H1 (cell line): ENCODE results near the gene ORC6. TPM values are rescaled to one million over a fixed set of nuclear protein-coding genes. Genes with fewer than 3 reads are reported as not detected.

ENCODE experiments used
- CTCF ChIA-PET: fragments of 300-600 bp; sonication (Branson Sonifier 250); formaldehyde crosslinking; loops from one replicate; lab custom pipeline; 2021; ENCODE audit not compliant: partially characterized antibody; lab: Charles Lee
- POLR2A ChIA-PET: fragments of 300-600 bp; sonication (Branson Sonifier 250); formaldehyde crosslinking; loops from one replicate; lab custom pipeline; 2021; ENCODE audit warnings: inconsistent platforms; ENCODE audit not compliant: partially characterized antibody; lab: Charles Lee
- DNase-seq, 2 experiments: peaks; one replicate each; pipeline versions ENCODE4 v3.0.0 to v3.0.0-alpha.2; 2010 to 2022; ENCODE audit warnings: low spot score in 2 of 2, low read depth in 1 of 2, mixed read lengths in 1 of 2
- FAIRE-seq: peaks from 2 replicates; lab custom pipeline; 2011; peaks lifted over from hg19 to GRCh38; lab: Jason Lieb, UNC
- H2AFZ ChIP-seq: 2 replicates; pipeline ENCODE4 v1.8.1; 2012; ENCODE audit warnings: low read length, inconsistent platforms
- H2AK5ac ChIP-seq: 2 replicates; pipeline ENCODE4 v1.6.1; 2013; ENCODE audit warnings: low read depth, low read length
- H2BK120ac ChIP-seq: replicated peaks from 2 replicates; pipeline ENCODE3; 2013; ENCODE audit warnings: low read depth, low read length, inconsistent platforms
- H2BK12ac ChIP-seq: 2 replicates; pipeline ENCODE4 v1.6.1; 2013; ENCODE audit warnings: low read depth, low read length
- H2BK15ac ChIP-seq: 2 replicates; pipeline ENCODE4 v1.6.1; 2013; ENCODE audit warnings: low read length
- H2BK20ac ChIP-seq: 2 replicates; pipeline ENCODE4 v1.6.1; 2013; ENCODE audit warnings: low read length
- H2BK5ac ChIP-seq: 2 replicates; pipeline ENCODE4 v1.6.1; 2013; ENCODE audit warnings: low read depth, low read length
- H3K14ac ChIP-seq: 2 replicates; pipeline ENCODE4 v1.6.1; 2013; ENCODE audit warnings: inconsistent platforms; ENCODE audit not compliant: insufficient read length
- H3K18ac ChIP-seq: 2 replicates; pipeline ENCODE4 v1.6.1; 2013; ENCODE audit warnings: low read length; ENCODE audit errors: extremely low read depth
- H3K23ac ChIP-seq: 2 replicates; pipeline ENCODE4 v1.6.1; 2013; ENCODE audit warnings: inconsistent platforms; ENCODE audit not compliant: insufficient read length
- H3K23me2 ChIP-seq: 2 replicates; pipeline ENCODE4 v1.6.1; 2013; ENCODE audit warnings: low read depth, low read length
- H3K27ac ChIP-seq: 2 replicates; pipeline ENCODE4 v1.6.1; 2011; ENCODE audit warnings: low read depth, low read length, inconsistent platforms
- H3K27me3 ChIP-seq, 4 experiments: replicated peaks in 1 of 4; 1 replicate in 1 of 4; 2 replicates in 3 of 4; pipeline versions ENCODE4 v1.6.1 to v1.8.1; 2011 to 2013; ENCODE audit warnings: low read length in 3 of 4, mild to moderate bottlenecking in 3 of 4, inconsistent platforms in 2 of 4, mixed read lengths in 2 of 4, moderate library complexity in 1 of 4; ENCODE audit not compliant: control insufficient read depth in 3 of 4, insufficient read depth in 3 of 4; ENCODE audit errors: extremely low read depth in 1 of 4
- H3K36me3 ChIP-seq, 4 experiments: 2 replicates each; pipeline versions ENCODE4 v1.6.1 to v1.8.1; 2011 to 2013; ENCODE audit warnings: mild to moderate bottlenecking in 4 of 4, low read length in 3 of 4, moderate library complexity in 2 of 4, control low read depth in 1 of 4, inconsistent platforms in 1 of 4; ENCODE audit not compliant: insufficient read depth in 4 of 4, control insufficient read depth in 2 of 4
- H3K4ac ChIP-seq: replicated peaks from 2 replicates; pipeline ENCODE3; 2013; ENCODE audit warnings: low read length, low read depth, mixed read lengths, inconsistent platforms; ENCODE audit not compliant: insufficient read length
- H3K4me1 ChIP-seq, 4 experiments: replicated peaks in 1 of 4; 1 replicate in 1 of 4; 2 replicates in 3 of 4; pipeline versions ENCODE4 v1.6.1 to v1.8.1; 2011 to 2013; ENCODE audit warnings: low read length in 3 of 4, inconsistent platforms in 2 of 4, mixed read lengths in 1 of 4; ENCODE audit not compliant: insufficient read depth in 4 of 4, control insufficient read depth in 3 of 4
- H3K4me2 ChIP-seq, 2 experiments: 2 replicates each; pipeline versions ENCODE4 v1.6.1 to v1.8.1; 2011 to 2013; ENCODE audit warnings: low read depth in 2 of 2, low read length in 2 of 2, control low read depth in 1 of 2, inconsistent platforms in 1 of 2, mild to moderate bottlenecking in 1 of 2; ENCODE audit not compliant: insufficient read depth in 1 of 2
- H3K4me3 ChIP-seq, 4 experiments: fragments of 200-600, 300-600 bp in 1 of 4; sonication (generic), shearing (Covaris generic), sonication (Bioruptor Twin) in 1 of 4; 2 replicates each; pipeline versions ENCODE4 v1.5.1 to v1.8.1; 2011 to 2016; ENCODE audit warnings: low read length in 4 of 4, low read depth in 3 of 4, control low read depth in 2 of 4, inconsistent platforms in 2 of 4, mild to moderate bottlenecking in 2 of 4, mixed read lengths in 1 of 4, moderate library complexity in 1 of 4; ENCODE audit not compliant: insufficient read depth in 2 of 4; ENCODE audit errors: extremely low read depth in 1 of 4
- H3K56ac ChIP-seq: replicated peaks from 2 replicates; pipeline ENCODE3; 2013; ENCODE audit warnings: low read depth, mild to moderate bottlenecking, mixed read lengths, low read length, inconsistent platforms; ENCODE audit not compliant: insufficient read length
- H3K79me1 ChIP-seq: 2 replicates; pipeline ENCODE4 v1.6.1; 2013; ENCODE audit warnings: low read depth, low read length, control low read depth
- H3K79me2 ChIP-seq, 2 experiments: 2 replicates each; pipeline versions ENCODE4 v1.6.1 to v1.8.1; 2012 to 2013; ENCODE audit warnings: low read length in 2 of 2, mild to moderate bottlenecking in 2 of 2, inconsistent platforms in 1 of 2; ENCODE audit not compliant: insufficient read depth in 2 of 2, control insufficient read depth in 1 of 2
- H3K9ac ChIP-seq, 4 experiments: replicated peaks in 1 of 4; 1 replicate in 1 of 4; 2 replicates in 3 of 4; pipeline versions ENCODE4 v1.6.1 to v1.8.1; 2011 to 2013; ENCODE audit warnings: low read depth in 3 of 4, low read length in 3 of 4, control low read depth in 2 of 4, mild to moderate bottlenecking in 2 of 4, moderate library complexity in 2 of 4, inconsistent platforms in 1 of 4; ENCODE audit errors: extremely low read depth in 1 of 4
- H3K9me3 ChIP-seq, 2 experiments: 2 replicates each; pipeline versions ENCODE4 v1.6.1 to v1.8.1; 2012 to 2013; ENCODE audit warnings: mild to moderate bottlenecking in 2 of 2, moderate library complexity in 2 of 2, control low read depth in 1 of 2, inconsistent platforms in 1 of 2, low read depth in 1 of 2, low read length in 1 of 2, mixed read lengths in 1 of 2; ENCODE audit not compliant: insufficient read depth in 2 of 2
- H4K20me1 ChIP-seq, 2 experiments: replicated peaks in 1 of 2; 2 replicates each; pipeline versions ENCODE3 to v1.8.1; 2011 to 2013; ENCODE audit warnings: inconsistent platforms in 2 of 2, low read length in 2 of 2, mild to moderate bottlenecking in 1 of 2; ENCODE audit not compliant: insufficient read depth in 2 of 2, control insufficient read depth in 1 of 2
- H4K5ac ChIP-seq: 2 replicates; pipeline ENCODE4 v1.6.1; 2013; ENCODE audit warnings: low read length, low read depth, mixed read lengths, inconsistent platforms; ENCODE audit not compliant: insufficient read length
- H4K8ac ChIP-seq: 2 replicates; pipeline ENCODE4 v1.8.0; 2013; ENCODE audit warnings: mild to moderate bottlenecking, moderate library complexity, low read length, inconsistent platforms; ENCODE audit not compliant: insufficient read depth; ENCODE audit errors: extremely low read depth
- H4K91ac ChIP-seq: replicated peaks from 2 replicates; pipeline ENCODE3; 2013; ENCODE audit warnings: low read length, mixed read lengths, inconsistent platforms; ENCODE audit not compliant: insufficient read length
- ATF3 ChIP-seq: IDR thresholded peaks from 2 replicates; pipeline ENCODE4 v1.6.1; 2011; ENCODE audit warnings: low read depth, mild to moderate bottlenecking, low read length; ENCODE audit not compliant: insufficient read depth
- CEBPB ChIP-seq: IDR thresholded peaks from 2 replicates; pipeline ENCODE4 v1.6.1; 2012; ENCODE audit warnings: low read depth, low read length
- GTF2F1 ChIP-seq: IDR thresholded peaks from 2 replicates; pipeline ENCODE4 v1.6.1; 2012; ENCODE audit warnings: low read depth, low read length, improper control_type of control experiment, borderline replicate concordance
- SP1 ChIP-seq: IDR thresholded peaks from 2 replicates; pipeline ENCODE4 v1.6.1; 2011; ENCODE audit warnings: low read depth, low read length
- TAF1 ChIP-seq: IDR thresholded peaks from 2 replicates; pipeline ENCODE4 v1.6.1; 2011; ENCODE audit warnings: mild to moderate bottlenecking, low read depth, low read length
- TCF12 ChIP-seq: IDR thresholded peaks from 2 replicates; pipeline ENCODE4 v1.6.1; 2011; ENCODE audit warnings: low read depth, mild to moderate bottlenecking, low read length
- YY1 ChIP-seq: IDR thresholded peaks from 2 replicates; pipeline ENCODE4 v1.6.1; 2011; ENCODE audit warnings: low read depth, mild to moderate bottlenecking, low read length
- WGBS, 2 experiments: shearing (Covaris generic) in 1 of 2; methylation state at CpG; one replicate each; pipeline versions ENCODE4 v1.1.6 to v1.1.7; 2013 to 2015; ENCODE audit warnings: low lambda C conversion rate in 2 of 2, mixed read lengths in 2 of 2, inconsistent platforms in 1 of 2, low coverage in 1 of 2, missing lambda C conversion rate in 1 of 2; ENCODE audit not compliant: insufficient replicate concordance in 2 of 2, insufficient coverage in 1 of 2, insufficient read length in 1 of 2; ENCODE audit errors: extremely low coverage in 1 of 2, missing lambda C conversion rate in 1 of 2; 5-methylcytosine and 5-hydroxymethylcytosine counted together
- polyA plus RNA-seq, 7 experiments: library from polyadenylated mRNA; depleted of rRNA in 3 of 7; stranded (reverse) in 5 of 7; unstranded in 2 of 7; fragments of >200 nt in 5 of 7; fragments of 200-250 nt in 2 of 7; gene quantifications; 1 replicate in 5 of 7; 2 replicates in 1 of 7; 4 replicates in 1 of 7; pipeline versions ENCODE4 v1.2.1 to v1.2.3, GENCODE V29; 2011 to 2013; ENCODE audit warnings: missing spikeins in 2 of 7, mixed read lengths in 2 of 7
- total RNA-seq: library from RNA; stranded (reverse); fragmentation: NEBNext Ultra II Directional; extraction: Animal tissue kit (Norgen Biotek cat#: 25700); gene quantifications from 2 replicates; pipeline ENCODE4 v1.2.1, GENCODE V29; 2021
- TF ChIP-seq, protein P1 (sequence below): IDR thresholded peaks from 2 replicates; pipeline ENCODE4 v1.6.1; 2011; ENCODE audit warnings: low read length, improper control_type of control experiment

ORC6 gene
- total and polyA plus RNA-seq, 2 of the 8 experiments (the other 6 are each of a cell fraction or from before 2014, with no cell fraction given): 41.8 to 67.4 TPM

GRCh38 chr16:46721885-46722284 lies 32.4 kb downstream of the ORC6 start:
- H3K56ac ChIP-seq: no peak overlapping the region
- no peak overlapping the region for H2BK15ac ChIP-seq
- no peaks in the 10 kb centered on the region for H3K79me2 ChIP-seq
- no peak overlapping the region for H2AFZ ChIP-seq
- no peak overlapping the region for H2BK20ac ChIP-seq
- no peak overlapping the region for H2AK5ac ChIP-seq
- FAIRE-seq: no peak
- no peak overlapping the region for H3K14ac ChIP-seq
- no peak overlapping the region for H3K4me2 ChIP-seq
- no peak overlapping the region for H3K4ac ChIP-seq
- TF ChIP-seq TAF1 (no peak), YY1 (no peak), CEBPB (no peak), TCF12 (no peak), ATF3 (no peak), SP1 (no peak), GTF2F1 (no peak)
- TF ChIP-seq, protein P1, sequence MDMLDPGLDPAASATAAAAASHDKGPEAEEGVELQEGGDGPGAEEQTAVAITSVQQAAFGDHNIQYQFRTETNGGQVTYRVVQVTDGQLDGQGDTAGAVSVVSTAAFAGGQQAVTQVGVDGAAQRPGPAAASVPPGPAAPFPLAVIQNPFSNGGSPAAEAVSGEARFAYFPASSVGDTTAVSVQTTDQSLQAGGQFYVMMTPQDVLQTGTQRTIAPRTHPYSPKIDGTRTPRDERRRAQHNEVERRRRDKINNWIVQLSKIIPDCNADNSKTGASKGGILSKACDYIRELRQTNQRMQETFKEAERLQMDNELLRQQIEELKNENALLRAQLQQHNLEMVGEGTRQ: no peak
- H3K18ac ChIP-seq: no peak overlapping the region
- no peaks in the 10 kb centered on the region for H3K79me1 ChIP-seq
- H4K91ac ChIP-seq: no peak overlapping the region
- WGBS, 2 experiments: 92% methylated on average over 4 of the region's 4 CpGs; no CpG with 5 or more reads in 1 of the 2 experiments
- H3K4me1 ChIP-seq: no peaks in the 10 kb centered on the region
- no peak overlapping the region for H4K5ac ChIP-seq
- H3K23ac ChIP-seq: no peak overlapping the region
- no peak overlapping the region for H3K4me3 ChIP-seq
- no peaks in the 10 kb centered on the region for H3K36me3 ChIP-seq
- H2BK5ac ChIP-seq: no peak overlapping the region
- no peak overlapping the region for H2BK120ac ChIP-seq
- H3K23me2 ChIP-seq: no peaks in the 10 kb centered on the region
- no peak overlapping the region for H3K27ac ChIP-seq
- ChIA-PET POLR2A (interaction anchor here (1.3 kb wide), 1 partner anchor 25 kb away, joined by 3 read pairs; no protein-coding TSS in a partner anchor), CTCF (interaction anchor here (1.0 to 1.2 kb wide), 2 partner anchors 50 to 69 kb away, joined by 3 read pairs; no protein-coding TSS in a partner anchor)
- H4K8ac ChIP-seq: no peak overlapping the region
- H3K27me3 ChIP-seq: no peaks in the 10 kb centered on the region
- DNase-seq: no peak
- no peaks in the 10 kb centered on the region for H4K20me1 ChIP-seq
- H3K9ac ChIP-seq: no peak overlapping the region
- 0 out of 4 replicates have a peak, but pooled peaks cover 0 to 2% of the 10 kb centered on the region in 2 experiments for H3K9me3 ChIP-seq
- no peak overlapping the region for H2BK12ac ChIP-seq
